Activated T-cell treated with anti-CD3 and anti-CD28 coated beads for 4 hours (primary cell): ENCODE measurements around the gene ZNF718.
"Not testable (repeated sequence)": the region's sequence is repeated elsewhere in the genome, so short reads cannot be mapped to it uniquely, and the experiment has no call there.

Source experiments
- DNase-seq: peaks from one replicate; pipeline ENCODE4 v3.0.0-alpha.2; 2020

Gene ZNF718

DNA sequence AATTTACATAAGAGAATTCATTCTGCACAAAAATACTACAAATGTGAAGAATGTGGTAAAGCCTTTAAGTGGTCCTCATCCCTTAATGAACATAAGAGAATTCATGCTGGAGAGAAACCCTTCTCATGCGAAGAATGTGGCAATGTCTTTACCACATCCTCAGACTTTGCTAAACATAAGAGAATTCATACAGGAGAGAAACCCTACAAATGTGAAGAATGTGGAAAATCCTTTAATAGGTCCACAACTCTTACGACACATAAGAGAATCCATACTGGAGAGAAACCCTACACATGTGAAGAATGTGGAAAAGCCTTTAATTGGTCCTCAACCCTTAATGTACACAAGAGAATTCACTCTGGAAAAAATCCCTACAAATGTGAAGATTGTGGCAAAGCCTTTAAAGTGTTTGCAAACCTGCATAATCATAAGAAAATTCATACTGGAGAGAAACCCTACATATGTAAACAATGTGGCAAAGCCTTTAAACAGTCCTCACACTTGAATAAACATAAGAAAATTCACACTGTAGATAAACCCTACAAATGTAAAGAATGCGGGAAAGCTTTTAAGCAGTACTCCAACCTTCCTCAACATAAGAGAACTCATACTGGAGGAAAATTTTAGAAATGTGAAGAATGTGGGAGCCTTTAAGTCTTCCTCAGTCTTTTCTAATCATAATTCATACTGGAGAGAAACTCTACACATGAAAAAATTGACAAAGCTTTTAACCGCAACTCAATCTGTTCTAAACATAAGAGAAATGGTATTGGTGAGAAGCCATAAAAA, 37.4 kb downstream of the ZNF718 start:
- no peak for DNase-seq

DNA sequence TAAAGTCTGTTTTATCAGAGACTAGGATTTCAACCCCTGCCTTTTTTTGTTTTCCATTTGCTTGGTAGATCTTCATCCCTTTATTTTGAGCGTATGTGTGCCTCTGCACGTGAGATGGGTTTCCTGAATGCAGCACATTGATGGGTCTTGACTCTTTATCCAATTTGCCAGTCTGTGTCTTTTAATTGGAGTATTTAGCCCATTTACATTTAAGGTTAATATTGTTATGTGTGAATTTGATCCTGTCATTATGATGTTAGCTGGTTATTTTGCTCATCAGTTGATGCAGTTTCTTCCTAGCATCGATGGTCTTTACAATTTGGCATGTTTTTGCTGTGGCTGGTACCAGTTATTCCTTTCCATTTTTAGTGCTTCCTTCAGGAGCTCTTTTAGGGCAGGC, 45.3 kb downstream of the ZNF718 start:
- DNase-seq = not testable (repeated sequence)

- DNase-seq = not testable (repeated sequence)
Measured at GRCh38 chr4:171318-171717, 47.0 kb downstream of the ZNF718 start.

- DNase-seq = no peak
Measured at GRCh38 chr4:173666-174314, 49.5 kb downstream of the ZNF718 start.

GRCh38 chr4:175986-176385, 51.7 kb downstream of the ZNF718 start:
- DNase-seq = no peak

- DNase-seq = no peak
Measured at GRCh38 chr4:176995-177394, 52.7 kb downstream of the ZNF718 start.

DNA sequence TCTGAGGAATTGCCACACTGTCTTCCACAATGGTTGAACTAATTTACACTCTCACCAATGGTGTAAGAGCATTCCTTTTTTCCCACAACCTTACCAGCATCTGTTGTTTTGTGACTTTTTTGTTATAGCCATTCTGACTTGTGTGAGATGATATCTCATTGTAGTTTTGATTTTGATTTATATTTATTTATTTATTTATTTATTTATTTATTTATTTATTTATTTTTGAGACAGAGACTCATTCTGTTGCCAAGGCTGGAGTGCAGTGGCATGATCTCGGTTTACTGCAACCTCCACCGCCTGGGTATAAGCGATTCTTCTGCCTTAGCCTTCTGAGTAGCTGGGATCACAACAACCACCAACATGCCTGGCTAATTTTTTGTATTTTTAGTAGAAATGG, 57.9 kb downstream of the ZNF718 start:
- not testable (repeated sequence) for DNase-seq

DNA sequence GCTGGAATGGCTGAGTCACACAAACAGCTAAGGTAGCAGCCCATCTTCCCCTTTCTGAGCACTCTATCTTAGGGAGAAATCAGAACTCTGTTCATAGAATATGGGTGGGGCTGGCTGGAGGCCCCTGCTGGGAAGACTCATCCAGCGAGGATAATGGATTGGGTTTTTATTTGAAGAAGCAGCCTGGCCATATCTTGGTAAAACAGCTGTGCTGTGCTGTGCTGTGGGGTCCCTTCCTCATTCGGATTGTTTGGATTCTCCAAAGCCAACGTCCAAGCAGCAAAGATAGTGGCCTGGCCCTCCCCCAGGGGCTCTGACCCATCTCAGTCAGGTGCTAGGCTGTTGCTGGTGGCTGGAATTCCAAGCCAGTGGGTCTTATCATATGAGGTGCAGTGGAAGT, 63.8 kb downstream of the ZNF718 start:
- DNase-seq = no peak

GRCh38 chr4:195159-195558, 70.9 kb downstream of the ZNF718 start:
- DNase-seq = not testable (repeated sequence)

GRCh38 chr4:200936-201335, 76.6 kb downstream of the ZNF718 start:
- no peak for DNase-seq

- DNase-seq = not testable (repeated sequence)
Measured at GRCh38 chr4:202822-203221, 78.5 kb downstream of the ZNF718 start.

DNA sequence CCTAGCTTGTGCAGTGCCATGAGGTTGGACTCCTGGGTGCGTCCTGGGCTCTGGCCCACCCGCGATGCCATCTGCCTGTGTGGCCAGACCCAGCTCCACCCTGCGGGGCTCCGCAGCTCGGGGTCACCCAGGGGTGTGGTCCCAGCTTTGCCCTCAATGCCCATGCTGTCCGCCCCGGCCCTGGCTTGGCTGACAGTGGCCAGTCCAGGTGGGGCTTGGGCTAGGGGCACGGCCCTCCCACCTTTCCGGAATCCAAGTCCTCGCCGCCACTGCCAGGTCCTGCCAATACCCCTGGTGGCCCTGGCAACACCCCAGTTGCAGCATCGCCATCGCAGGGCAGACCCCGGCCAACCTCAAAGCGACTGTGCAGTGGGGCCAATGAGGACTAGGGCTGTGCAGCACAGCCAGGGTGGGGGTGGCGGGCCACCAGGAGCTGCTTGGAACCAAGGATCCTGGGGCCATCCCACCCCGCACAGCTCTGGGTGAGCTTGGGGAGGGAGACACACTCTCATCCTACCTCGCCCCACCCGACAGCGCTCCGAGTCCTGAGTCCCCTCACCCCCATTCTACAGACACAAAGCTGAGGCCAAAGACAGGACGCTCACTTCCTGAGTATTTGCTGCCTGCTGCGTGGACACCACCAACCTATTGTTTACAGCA, 80.9 kb downstream of the ZNF718 start:
- no peak for DNase-seq

DNA sequence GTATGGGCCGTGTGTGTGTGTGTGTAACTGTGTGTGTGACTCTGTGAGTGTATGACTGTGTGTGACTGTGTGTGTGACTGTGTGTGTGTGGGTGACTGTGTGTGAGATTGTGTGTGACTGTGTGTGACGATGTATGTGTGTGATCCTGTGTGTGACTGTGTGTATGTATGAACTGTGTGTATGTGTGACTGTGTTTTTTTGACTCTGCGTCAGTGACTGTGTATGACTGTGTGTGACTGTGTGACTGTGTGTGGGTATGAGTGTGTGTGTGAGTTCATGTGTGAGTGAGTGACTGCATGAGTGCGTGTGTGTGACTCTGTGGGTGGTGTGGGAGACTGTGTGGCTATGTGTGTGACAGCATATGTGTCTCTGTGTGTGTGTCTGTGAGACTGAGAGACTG, 81.8 kb downstream of the ZNF718 start:
- no peak for DNase-seq

DNA sequence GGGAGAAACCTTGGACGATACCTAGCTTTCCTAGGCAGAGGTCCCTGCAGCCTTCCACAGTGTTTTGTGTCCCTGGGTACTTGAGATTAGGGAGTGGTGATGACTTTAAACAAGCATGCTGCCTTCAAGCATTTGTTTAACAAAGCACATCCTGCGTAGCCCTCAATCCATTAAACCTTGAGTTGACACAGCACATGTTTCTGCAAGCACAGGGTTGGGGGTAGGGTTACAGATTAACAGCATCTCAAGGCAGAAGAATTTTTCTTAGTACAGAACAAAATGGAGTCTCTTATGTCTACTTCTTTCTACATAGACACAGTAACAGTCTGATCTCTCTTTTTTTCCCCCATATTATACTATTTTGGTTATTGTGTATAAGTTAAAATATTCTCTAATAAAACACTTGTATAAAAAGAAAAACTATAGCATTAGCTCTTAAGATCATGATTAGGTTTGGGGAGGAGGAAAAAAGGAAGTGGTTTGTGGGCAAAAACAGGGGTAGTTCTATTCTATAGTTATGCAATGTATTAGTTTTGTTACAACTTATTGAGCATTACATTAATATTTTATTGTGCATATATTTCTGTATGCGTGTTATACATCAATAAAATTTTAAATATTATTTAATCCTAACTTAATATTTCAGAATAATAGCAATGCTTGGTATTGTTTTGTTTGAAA, 84.3 kb downstream of the ZNF718 start:
- not testable (repeated sequence) for DNase-seq

GRCh38 chr4:211033-211511, 86.8 kb downstream of the ZNF718 start:
- DNase-seq = no peak

DNA sequence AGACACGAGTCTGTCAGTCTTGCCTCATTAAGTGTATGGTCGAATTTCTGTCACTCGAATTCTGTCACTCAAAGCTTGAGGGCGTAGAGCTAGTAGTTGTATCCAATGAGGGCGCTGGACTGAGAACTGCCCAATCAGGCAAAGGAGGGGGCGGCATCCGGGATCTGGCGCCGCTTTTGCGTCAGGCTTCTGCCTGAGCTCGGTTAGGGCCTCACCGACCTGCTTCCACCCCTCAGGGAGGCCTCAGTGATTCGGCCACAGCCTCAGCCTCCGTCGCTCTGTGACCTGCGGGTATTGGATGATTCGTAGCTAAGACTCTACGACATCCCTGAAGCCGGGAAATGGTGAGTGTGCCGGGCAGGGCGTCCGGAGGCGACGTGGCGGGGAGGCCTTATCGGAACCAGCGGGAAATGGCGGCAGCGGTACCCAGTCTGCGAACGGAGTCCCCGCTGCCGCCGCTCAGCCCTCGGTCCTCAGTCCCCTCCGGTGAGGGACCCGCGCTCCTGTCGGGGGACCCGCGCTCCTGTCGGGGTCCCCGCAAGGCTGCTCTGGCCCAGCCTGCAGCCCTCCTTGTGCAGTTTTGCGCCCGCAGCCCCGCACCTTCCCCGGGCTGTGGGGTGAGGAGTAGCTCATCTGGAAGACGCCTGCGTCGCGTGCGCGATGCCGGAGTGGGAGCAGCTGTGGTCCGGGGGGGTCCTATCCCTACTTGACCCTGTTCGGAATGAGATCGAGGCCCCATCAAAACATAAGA, 88.3 kb downstream of the ZNF718 start:
- DNase-seq = no peak

DNA sequence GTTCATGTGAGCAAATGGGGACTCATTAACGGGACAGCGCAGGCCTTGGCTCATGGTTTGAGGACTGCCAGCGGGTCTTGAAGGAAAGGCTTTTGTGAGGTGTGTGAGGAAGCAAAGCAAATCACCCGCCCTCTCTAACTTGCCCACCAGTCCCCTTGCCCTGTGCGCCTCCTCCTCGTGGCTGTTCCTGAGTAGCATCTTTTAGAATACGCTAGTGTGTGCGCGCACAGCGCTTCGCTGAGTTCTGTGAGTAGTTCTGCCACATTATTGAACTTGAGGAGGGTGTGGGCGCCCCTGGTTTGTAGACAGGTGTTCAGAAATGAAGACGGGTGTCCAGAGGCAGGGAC, 88.9 kb downstream of the ZNF718 start:
- DNase-seq = not testable (repeated sequence)
